Measurements from ENCODE around the gene PAF1.

Gene PAF1

DNA sequence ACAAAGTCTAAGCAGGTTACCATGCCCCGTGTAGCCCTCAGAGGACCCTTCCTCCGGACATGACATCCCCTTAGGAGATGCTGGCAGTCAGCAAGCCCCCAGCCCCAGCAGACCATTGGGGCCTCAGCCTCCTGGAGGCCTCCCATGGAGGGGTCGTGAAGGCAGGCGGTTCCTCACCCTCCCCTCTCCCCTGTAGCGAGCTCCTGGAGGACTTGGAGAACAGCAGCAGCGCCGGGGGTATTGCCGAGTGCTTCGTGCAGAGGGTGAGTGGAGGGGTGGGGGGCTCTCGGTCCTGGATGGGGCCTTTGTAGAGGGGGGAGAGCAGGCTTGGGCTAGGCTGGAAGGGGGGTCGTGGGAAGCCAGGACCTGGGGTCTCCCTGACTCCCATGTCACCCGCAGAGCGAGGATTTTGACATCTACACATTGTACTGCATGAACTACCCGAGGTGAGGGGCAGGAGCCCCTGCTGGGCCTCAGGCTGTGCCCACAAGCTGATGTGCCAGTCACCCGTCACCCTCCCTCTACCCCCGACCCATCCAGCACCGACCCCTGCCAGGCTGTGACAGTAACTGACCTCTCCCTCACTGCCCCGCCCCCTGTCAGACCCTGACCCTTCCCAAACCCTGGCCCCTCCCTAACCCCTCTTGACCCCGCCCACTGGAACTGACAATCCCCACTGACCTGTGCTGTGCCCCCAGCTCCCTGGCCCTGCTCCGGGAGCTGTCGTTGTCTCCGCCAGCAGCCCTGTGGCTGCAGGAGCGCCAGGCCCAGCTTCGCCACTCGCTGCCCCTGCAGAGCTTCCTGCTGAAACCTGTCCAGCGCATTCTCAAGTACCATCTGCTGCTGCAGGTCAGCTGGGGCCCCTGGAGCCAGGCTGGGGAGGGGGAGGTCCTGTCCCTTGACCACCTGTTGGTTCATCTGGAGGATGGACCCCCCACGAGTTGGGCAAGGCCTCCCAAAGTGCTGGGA, 25.5 kb upstream of the PAF1 start:
- no peak for DNase-seq (ENCODE audit: low spot score)

DNA sequence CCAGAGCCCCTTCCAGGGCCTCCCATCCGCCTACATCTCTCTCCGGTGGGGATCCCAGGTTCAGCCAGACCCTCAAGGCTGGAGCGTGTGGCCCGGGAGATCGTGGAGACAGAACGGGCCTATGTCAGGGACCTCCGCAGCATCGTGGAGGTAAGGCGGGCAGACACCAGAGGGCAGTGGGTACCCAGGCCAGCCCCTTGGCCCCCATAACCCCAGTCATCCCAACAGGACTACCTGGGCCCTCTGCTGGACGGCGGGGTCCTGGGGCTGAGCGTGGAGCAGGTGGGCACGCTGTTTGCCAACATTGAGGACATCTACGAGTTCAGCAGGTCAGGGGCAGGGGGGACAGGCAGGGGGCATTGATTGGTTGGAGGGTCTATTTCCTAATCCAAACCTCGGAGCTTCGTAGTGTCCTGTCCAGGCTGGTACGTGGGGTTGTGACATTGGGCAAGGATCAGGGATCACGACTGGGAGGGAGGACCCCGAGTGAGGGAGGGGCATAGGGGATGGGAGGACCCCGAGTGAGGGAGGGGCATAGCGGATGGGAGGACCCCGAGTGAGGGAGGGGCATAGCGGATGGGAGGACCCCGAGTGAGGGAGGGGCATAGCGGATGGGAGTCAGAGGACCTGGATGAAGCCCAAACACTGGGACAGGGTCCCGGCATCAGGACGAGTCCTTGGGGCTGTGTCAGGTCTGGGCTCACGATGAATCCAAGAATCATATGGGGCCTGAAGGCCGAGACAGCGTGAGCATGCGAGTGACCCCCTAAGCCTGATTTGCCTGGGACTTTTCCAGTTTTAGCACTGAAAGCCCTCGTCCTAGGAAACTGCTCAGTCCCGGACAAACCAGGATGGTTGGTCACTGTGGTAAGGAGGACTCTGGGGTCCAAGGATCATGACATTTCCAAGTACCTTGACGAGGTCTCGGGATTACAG, 24.5 kb upstream of the PAF1 start:
- DNase-seq (ENCODE audit: low spot score) = no peak

DNA sequence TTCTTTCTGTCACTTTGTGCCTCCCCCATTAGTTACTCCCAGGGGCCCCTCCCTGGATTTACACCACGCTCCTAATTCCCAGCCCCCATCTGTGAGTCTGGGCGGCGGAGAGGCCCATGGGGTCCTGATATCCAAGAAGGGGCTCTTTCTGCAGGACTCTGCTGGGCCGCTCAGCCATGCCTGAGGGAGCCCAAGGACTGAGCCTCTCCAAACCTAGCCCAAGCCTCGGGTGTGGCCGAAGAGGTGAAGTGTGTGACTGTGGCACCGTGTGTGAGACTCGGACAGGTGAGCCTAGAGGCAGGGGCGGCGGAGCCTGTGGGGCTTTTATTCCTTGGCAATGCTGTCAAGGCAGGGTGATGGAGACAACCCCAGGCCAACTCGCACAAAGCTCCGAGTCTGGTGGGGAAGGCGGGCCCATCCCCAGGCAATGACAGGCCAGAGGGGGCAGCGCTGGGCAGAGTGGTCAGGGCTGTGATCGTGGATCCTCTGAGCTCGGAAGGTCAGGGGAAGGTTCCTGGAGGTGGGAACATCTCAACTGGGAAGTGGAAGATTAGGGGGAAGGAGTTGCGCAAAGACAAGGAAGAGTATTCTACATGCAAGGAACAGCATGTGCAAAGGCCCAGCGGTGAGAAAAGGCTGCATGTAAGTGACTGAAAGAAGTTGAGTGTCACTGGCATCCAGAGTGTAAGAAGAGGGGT, 23.2 kb upstream of the PAF1 start:
- DNase-seq (ENCODE audit: low spot score) = no peak

DNA sequence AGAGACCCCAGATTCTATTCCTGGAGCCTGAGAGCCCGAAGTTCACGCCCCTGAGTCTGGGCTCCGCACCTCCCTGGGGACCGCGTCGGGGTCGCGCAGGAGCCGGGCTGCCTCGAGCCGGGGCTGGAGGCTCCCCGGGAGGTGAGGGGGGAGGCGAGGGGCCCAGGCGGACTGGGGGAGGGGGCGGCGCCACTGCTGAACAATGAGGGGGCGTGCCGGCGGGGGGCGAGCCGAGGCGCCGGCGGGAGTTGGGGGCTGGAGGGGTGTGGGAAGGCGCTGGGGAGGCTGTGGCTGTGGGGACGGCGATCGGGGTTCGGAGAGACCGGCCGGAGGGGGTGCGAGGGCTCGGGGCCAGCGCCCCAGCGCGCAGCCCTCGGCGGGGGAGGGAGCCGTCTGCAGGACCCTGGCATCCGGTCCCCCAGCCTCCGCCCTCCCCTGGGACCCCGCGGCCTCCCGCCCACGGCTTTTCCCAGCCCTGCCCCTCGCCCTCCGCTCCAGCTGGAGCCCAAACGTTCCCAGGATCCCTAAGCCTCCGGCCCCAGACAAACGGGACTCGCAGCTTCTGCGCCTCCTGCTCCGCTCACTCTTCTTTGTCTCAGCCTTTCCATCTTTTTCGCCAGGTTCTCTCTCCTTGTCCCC, 22.5 kb upstream of the PAF1 start:
- DNase-seq (ENCODE audit: low spot score) = no peak

DNA sequence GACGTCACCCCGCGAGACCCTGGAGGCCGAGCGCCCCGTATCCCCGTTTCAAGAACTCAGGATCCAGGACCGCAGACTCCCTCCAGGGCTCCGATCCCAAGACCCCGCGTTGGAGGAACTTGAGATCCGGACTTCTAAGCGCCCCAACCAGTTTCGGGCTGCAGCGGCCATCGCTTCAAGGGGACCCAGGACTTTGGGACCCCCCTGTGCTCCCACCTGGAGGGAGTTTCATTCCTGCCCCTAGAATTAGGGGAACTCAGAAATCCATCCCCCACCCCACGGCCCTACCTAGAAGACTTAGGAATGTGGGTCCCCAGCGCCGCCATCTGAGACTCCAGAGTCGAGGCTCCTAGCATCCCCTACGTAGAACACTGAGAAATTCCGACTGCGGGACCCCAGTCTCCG, 22.0 kb upstream of the PAF1 start:
- no peak for DNase-seq (ENCODE audit: low spot score)

DNA sequence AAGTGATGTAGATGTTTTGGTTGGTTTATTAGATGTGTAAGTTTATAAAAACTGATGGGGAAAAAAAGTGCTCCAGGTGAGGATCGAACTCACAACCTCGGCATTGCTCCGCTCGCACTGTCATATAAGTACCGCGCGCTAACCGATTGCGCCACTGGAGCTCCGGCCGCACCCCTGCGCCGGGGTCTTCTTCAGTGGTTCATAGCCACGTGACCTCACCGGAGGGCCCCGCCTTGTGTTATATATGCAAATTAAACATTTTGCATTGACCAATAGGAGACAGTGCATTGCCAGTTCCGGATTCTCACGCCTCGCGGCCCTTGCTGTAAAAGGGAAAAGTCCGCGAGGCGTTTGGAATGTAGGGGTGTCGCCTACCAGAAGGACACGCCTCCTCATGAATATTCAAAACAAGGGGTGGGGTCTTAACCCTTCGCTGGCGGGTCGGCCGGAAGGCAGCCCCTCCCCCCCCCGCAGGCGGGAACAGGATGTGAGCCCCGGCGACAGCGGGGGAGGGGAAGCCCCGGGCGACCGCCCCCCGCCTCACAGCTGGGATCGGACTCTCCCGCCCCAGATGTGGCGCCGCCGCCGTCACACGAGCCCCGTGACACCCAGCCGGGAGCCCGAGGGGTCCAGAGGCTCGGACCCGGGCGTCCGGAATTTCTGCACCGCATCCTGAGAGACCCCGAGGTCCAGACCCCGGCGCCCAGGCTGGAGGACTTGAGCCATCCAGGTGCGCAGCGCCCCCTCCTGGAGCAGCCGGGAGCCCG, 21.4 kb upstream of the PAF1 start, which contains the start of gene PLEKHG2:
Gene PLEKHG2, plus strand, starts transcription at position 570 of the 767 bp plus-strand sequence. CDS start 1,418 bp downstream, outside the sequence.
- DNase-seq (ENCODE audit: low spot score) = peak; percentile 98

DNA sequence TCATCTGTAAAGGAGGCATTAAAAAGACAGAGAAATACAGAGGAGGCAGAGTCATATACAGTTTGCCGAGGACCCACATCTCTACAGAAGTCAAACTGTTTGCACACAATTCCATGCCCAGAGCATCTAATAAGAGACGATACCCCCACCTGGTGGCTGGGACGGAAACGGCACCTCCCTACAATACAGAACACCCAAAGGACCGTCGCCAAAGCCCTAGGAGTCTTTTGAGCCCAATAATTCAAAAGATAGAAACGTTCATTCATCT, 20.9 kb upstream of the PAF1 start:
- DNase-seq (ENCODE audit: low spot score) = peak; percentile 93

DNA sequence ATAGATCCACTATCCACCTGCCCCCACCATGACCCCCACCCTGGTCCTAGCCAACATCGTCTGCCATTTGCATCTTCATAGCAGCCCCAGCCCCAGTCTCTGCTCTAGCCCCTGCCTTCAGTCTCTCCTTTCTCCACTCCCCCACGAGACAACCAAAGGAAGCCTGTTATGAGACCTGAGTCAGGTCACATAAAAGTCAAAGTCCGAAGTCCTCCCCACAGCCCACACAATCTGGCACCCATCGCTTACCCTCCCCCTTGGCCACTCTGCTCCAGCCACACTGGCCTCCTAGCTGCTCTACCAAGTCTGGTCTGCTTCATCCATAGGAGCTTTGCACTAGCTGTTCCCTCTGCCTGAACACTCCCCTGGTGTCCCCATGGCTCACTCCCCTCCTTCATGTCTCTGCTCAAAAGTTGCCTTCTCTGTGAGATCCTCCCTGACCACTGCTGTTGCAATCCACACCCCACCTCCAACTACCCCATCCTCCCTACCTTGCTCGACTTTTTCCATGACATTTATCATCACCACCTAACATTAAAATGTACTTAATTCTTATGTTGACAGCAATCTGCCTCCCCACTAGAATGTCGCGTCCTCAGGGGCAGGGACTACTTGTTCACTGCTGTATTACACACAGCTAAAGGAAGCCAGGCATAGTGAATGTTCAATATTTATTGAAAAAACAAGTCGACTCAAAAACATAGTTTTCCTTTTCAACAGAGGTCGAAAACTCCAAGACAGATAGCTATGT, 20.4 kb upstream of the PAF1 start:
- peak; percentile 29 for DNase-seq (ENCODE audit: low spot score)

DNA sequence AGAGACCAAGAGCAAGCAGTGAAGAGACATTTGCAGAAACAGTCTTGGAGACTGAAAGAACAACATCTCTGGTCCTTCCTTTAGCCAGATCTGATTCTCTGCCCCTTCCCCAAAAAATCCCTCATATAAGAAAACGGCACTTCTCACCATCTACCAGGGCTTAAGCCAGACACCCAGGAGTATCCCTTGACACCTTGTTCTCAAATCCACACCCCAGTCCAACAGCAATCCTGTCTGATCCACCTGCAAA, 19.9 kb upstream of the PAF1 start:
- no peak for DNase-seq (ENCODE audit: low spot score)

DNA sequence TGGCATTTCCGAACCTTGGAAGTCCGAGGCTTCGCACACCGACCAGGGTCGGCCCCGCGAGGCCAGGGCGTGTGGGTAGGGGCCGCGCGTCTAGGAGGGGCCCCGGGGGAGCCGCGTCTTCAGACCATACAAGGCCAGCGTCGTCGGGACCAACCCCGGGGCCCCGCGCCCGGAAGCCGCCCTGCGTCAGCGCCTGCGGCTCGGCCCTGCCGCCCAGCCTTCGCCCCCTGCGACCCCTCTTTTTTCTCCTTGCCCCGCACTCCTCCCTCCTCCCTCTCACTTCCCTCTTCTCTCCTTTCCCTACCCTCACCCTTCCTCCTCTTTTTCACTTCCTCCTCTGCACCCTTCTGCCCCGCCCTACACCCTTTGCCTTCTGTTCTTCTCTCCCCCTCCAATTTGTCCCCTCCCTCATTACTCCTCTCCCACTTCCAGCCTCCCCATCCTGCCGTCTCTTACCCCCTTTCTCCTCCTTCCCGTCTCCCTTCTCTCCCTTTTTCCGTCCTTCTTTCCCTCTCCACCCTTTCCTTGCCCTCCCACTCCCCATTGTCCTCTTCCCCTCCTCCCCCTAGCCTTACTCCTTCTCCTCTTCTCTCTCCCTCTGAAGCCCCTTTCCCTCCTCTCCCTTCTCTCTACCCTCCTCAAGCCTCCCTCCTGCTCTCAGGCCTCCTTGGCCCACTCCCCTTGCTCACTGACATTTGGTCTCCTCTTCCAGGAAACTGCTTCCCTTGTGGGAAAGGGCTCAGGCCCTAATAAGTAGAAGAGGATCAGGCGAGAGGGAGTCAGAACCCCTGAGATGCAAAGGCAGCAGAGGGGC, 19.3 kb upstream of the PAF1 start:
- peak; percentile 63 for DNase-seq (ENCODE audit: low spot score)

DNA sequence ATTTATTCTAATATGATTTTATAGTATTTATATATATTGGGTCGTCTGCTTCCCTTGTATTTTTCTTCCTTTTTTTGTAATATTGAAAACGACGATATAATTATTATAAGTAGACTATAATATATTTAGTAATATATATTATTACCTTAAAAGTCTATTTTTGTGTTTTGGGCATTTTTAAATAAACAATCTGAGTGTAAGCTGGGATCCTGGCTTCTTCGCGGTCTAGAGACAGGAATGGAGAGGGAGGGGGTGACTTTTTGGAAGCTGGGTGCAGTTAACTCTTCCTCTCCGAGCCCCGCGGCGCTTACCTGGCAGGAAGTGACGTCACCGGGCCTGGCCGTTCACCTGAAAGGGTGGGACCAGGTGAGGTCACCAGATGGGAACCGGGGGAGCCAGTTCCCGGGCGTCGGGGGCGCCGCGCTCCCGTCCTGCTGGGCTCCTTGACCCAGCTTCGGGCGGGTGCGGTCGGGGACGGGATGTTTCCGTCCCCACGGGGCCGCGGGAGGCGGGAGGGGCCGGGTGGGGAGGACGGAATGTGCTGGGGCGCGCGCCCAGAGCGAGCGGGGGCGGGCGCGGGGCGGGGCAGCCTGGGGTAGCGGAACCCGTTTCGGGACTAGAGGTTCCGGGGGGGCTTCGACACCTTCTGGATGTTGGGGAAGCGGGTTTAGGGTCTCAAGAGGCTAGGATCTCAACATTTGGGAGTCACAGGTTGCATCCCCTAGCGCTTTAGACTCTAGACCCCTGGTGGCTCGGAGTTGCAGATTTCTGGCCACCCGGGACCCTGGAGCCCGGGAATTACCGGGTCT, 18.5 kb upstream of the PAF1 start:
- peak; percentile 84 for DNase-seq (ENCODE audit: low spot score)

DNA sequence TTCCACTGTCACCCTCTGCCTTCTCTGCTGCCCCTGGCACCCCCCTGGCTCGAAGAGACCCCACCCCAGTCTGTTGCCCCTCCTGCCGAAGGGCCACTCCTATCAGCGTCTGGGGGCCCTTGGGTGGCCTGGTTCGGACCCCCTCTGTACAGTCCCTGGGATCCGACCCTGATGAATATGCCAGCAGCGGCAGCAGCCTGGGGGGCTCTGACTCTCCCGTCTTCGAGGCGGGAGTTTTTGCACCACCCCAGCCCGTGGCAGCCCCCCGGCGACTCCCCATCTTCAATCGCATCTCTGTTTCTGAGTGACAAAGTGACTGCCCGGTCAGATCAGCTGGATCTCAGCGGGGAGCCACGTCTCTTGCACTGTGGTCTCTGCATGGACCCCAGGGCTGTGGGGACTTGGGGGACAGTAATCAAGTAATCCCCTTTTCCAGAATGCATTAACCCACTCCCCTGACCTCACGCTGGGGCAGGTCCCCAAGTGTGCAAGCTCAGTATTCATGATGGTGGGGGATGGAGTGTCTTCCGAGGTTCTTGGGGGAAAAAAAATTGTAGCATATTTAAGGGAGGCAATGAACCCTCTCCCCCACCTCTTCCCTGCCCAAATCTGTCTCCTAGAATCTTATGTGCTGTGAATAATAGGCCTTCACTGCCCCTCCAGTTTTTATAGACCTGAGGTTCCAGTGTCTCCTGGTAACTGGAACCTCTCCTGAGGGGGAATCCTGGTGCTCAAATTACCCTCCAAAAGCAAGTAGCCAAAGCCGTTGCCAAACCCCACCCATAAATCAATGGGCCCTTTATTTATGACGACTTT, 17.7 kb upstream of the PAF1 start:
- DNase-seq (ENCODE audit: low spot score) = peak; percentile 23

DNA sequence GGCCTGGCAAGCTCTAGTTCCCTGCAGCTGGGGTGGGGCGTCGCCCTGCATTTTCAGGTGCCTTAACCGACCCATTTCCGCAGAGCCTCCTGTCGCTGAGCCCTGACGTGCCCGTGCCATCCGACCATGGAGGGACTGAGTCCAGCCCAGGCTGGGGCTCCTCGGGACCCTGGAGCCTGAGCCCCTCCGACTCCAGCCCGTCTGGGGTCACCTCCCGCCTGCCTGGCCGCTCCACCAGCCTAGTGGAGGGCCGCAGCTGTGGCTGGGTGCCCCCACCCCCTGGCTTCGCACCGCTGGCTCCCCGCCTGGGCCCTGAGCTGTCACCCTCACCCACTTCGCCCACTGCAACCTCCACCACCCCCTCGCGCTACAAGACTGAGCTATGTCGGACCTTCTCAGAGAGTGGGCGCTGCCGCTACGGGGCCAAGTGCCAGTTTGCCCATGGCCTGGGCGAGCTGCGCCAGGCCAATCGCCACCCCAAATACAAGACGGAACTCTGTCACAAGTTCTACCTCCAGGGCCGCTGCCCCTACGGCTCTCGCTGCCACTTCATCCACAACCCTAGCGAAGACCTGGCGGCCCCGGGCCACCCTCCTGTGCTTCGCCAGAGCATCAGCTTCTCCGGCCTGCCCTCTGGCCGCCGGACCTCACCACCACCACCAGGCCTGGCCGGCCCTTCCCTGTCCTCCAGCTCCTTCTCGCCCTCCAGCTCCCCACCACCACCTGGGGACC, 16.9 kb upstream of the PAF1 start:
- peak; percentile 75 for DNase-seq (ENCODE audit: low spot score)

DNA sequence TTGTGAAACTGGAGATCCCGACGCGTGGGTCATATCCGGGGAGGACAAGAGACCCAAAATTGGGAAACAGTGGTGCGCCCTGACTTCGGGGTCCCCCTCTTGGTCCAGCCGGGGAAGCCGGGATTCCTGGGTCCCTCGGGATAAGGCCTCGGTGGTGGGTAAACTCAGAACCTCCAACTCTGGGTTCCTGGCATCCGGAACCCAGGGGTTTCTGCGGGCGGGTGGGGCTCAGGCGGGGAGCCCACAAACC, 16.4 kb upstream of the PAF1 start:
- DNase-seq (ENCODE audit: low spot score) = no peak

DNA sequence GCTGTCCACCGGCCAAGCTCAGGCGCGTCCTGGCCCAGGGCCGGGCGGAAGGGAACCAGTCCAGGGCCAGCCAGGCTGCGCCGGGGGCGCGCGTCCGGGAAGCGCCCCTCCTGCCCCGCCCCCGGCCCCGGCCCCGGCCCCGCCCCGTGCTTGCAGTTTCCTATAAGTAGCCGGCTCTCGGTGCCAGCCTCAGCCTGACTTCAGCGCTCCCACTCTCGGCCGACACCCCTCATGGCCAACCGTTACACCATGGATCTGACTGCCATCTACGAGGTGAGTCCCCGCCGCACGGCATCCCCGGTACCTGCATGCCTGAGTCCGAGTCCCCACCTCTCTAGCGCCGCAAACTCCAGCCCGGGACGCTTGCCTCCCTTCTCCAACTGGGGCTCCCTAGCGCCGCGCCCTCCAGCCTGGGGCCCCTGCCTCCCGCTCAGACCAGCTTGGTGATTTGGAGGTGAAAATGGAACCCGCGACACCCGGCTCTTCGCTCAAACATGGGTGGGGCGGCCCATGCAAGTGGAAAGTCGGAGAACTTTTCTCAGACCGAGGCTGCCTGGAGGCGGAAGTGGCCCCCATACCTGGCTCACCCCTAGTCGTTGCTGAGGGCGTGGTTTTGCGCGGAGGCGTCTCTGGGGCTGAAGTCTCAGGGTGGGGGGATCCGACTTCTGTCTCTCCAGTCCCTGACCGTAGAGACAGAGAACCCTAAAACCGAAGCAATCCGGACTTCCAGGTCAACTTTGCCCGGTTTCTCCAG, 15.9 kb upstream of the PAF1 start, which contains the start of gene ZFP36:
Gene ZFP36, plus strand, starts transcription at position 192 of the 754 bp plus-strand sequence. Its CDS starts 58 bp downstream, at position 250.
- peak; percentile 92 for DNase-seq (ENCODE audit: low spot score)

DNA sequence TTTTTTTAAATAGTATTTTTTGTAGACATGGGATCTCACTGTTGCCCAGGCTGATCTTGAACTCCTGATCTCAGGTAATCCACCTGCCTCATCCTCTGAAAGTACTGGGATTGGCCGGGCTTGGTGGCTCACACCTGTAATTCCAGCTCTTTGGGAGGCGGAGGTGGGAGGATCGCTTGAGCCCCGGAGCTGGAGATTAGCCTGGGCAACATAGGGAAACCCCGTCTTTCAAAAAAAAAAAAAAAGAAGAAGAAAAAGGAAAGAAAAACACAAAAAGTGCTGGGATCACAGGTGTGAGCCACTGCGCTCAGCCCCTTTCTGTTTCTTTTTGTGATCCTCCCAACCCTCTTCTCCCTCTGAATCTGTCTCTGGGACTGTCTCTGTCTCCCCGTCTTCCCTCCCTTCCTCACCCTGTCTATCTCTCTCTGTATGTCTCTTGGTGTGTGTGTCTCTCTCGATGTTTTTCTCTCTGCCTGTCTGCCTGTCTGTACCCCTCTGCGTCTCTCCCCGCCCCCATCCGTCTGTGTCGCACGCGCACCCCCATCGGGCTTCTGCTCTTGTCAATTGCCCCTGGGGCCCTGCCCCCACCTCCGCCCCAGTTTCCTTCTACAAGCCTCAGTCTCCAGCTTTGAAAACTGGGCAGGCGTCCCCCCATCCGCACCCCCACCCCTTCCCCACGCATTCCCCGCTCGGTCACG, 15.2 kb upstream of the PAF1 start:
- peak; percentile 92 for DNase-seq (ENCODE audit: low spot score)

All from CD4-positive, alpha-beta T cell treated with Interleukin-15 for 4 hours (primary cell).